Inferior parietal cortex (tissue), 1 donor: ENCODE results near the gene IGFALS.

Experiments used
- DNase-seq: peaks from one replicate; pipeline ENCODE4 v3.0.0-alpha.2; 2016; ENCODE audit errors: extremely low spot score

IGFALS gene

GRCh38 chr16:1793578-1794220 is at the start of gene IGFALS:
TSS of gene IGFALS (minus strand) at chr16:1793705. CDS start at chr16:1793652, 53 bp downstream.
- DNase-seq, result no peak

DNA sequence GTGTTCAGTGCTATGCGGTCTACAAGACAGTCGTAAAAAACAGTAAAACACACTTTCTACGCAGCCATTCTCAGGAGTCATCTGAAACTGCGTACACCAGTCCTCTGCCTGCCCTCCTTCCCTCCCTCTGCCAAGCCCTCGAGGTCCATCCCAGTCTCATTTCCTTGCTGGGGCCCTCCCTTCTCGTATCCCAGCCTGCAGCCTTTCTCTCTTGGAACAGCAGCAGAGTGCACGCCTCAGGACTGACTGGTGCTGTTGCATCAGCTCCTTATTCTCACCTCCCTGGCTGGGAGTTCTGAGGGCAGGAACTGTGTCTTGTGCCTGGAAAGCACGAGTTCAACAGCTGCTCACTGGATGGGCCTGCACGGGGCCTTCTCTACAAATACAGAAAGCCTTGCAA is 46.0 kb upstream of the IGFALS start:
- no peak for DNase-seq

DNA sequence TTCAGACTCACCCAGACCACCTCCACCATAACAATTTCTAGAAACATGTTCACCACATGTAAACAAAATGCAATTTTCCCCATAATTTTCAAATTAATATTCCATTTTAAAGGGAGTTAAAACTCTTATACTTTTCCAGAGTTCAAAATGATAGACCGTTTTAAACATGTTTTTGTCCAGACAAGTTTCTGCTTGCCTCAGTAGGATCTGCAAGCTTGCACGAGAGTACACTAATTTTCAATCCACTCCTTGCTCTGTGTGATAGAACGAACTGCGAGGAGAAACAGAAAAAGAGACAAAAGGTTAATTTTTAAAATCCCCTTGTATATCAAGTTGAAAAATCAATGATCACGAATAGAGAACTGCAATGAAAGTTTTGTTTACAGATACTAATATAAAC is 40.6 kb upstream of the IGFALS start:
- no peak for DNase-seq

GRCh38 chr16:1832838-1833454 is 39.4 kb upstream of the IGFALS start:
- peak; percentile 22 for DNase-seq

DNA sequence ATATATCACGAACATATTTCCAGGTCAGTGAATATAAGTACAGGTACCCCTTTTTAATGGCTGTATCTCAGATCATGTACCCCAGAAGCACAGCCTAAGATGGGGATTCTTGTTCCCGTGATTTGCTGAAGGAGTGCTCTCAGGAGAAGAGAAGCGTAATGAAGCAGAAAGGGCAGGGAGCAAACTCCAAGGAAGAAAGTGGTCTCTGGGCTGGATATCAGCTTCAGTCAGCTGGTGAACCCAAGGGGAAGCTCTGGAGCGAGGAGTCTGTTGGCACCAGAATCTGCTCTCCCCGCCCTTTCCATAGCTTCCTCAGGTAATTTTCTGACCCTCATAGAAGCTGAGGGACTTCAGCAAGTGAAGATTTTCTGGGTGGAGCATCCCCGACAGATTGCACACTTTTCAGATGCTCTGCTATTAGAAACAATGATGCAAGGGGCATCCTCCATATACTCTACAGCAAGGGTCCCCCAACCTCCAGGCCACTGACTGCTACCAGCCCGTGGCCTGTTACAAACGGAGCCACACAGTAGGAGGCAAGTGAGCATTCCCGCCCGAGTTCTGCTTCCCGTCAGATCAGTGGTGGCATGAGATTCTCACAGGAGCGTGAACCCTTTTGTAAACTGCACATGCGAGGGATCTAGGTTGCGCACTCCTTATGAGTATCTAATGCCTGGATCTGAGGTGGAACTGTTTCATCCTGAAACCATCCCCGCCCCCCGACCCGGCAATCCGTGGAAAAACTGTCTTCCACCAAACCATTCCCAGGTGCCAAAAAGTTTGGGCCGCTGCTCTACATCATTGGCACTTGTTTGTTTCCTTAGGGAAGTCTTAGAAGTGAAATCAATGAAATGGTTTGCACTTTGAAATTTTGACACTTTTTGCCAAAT is 37.9 kb upstream of the IGFALS start:
- no peak for DNase-seq

DNA sequence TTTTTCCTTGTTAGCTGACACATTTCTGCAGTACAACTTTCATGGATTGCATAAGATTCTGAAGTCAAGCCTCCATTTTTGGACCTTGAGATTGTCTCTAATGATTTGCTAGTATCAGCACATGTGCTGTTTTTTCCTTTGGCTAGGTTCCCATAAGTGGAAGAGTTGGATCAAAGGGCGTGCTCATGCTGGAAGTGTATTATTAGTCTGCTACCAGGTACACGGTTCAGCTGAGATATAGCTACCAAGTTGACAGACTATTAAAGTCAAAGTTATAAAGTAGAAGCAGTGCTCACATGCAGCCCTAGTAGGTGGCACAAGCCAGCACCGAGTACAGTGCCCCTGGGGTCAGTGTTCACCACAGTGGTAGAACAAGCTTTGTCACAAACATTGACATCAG is 36.7 kb upstream of the IGFALS start:
- DNase-seq, result no peak

DNA sequence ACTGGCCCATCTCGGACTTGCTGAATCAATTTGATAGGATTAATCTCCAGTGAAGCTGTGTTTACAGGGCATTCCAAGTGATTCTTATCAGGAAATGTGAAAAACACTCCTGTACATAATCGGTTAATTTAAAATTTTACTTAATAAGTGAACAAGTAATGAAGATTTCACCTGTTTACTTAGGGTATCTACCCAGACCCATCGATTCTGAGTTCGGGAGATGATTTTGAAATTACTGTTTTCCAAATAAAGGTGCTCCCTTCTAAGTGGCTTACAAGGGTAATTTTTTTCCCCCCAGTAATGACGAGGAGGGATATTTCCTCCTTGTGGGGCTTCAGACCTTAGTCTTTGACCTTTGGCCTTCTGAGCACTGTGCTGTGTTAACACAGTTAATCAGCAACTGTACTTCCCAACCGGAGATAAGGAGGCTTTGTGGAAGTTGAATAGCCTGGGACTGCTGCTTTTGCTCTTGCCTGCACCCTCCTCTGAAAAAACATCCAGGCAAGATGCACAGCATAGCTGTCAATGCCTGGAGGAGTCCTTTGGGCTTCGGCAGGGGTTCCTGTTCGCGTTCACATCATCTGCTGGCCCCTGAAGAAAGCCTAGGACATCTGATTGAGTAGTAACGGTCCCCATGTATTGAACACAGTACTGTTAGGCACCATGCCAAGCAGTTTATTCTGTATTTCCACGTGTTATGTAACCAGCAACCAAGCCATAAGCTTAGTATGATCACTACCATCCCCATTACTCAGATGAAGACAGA is 35.3 kb upstream of the IGFALS start:
- no peak for DNase-seq

DNA sequence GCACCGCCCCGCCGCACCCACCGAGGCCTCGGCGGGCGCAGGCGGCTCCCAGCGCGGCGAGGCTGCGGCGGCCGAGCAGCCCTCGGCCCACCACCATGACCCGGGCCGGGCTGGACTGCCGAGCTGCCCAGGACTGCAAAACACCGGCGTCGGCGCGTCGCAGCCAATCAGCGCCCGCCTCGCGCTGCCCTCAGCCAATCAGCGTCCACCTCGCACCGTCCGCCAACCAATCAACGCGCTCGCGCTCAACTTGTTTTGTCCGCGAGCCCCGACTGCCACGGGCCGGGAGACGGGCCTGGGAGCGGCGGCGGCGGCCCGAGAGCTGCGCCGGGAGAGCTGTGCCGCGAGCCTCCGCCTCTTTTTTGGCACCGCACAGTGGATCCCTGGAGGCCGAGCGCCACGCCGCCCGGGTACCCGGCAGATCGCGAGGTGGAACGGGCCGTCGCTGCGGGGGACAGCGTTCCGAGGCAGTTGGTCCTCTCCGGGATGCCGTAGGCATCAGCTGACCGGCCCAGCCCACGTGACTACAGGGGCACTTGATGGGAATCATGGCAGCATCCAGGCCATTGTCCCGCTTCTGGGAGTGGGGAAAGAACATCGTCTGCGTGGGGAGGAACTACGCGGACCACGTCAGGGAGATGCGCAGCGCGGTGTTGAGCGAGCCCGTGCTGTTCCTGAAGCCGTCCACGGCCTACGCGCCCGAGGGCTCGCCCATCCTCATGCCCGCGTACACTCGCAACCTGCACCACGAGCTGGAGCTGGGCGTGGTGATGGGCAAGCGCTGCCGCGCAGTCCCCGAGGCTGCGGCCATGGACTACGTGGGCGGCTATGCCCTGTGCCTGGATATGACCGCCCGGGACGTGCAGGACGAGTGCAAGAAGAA is 33.4 kb upstream of the IGFALS start, which contains the start of the genes FAHD1 and HAGH:
Gene FAHD1 (plus strand): TSS at position 516 of the 883 bp plus-strand sequence. CDS start 33 bp downstream, at position 549.
Gene HAGH (minus strand): TSS at position 135 of the 883 bp plus-strand sequence. CDS start 38 bp downstream, at position 97.
- DNase-seq, result peak; percentile 97

DNA sequence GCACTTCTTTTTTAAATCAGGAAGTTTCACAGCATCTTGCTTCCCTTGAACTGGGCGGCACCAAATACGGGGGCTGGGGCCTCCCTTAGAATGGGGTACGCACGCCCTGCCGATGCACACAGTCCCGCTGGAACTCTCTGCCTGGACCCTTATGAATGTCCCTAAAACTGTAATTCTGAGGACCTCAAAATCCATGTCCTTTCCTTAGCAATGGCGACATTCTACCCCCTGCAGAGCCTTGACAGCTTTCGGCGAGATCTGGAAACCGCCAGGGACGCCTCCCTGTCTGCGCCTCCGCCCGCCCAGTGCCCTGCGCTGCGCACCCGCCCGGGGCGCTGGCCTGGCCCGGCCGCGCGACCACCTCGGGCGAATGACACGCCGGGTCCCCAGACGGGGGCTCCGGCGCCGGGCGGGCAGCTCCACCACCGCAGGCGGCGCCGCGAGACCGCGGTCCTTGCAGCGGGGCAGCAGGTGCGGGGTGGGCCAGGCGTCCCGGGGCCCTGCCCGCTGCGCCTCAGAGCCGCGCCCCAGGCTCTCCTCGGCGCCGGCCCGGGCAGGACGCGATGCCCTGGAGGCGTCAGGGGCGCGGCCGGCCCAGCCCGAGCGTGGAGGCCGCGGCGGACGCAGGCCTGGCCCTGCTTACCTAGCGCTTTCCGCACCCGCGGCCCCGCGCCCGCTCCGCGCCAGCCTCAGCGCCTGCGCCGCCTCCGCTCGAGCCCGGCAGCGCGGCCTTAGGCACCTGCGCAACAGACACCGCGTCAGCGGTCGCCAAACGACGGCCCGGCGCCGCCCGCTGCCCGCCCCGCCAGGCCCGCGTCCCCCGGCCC is 32.6 kb upstream of the IGFALS start:
- peak; percentile 13 for DNase-seq

DNA sequence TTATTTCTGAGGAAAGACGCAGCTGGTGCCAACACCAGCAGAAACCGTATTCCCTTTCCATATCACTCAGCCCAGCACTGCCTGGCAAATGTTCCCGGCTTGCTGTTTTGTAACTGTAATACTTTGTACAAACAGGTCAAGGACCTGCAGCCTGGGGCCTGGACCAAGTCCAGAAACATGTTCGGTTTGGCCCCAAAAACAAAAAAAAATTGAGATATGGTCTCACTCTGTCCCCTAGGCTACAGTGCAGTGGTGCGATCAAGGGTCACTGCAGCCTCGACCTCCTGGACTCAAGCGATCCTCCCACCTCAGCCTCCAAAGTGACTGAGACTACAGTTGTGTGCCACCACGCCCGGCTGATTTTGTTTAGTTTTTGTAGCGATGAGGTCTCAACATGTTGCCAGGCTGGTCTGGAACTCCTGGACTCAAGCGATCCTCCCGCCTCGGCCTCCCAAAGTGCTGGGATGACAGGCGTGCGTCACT is 31.9 kb upstream of the IGFALS start:
- no peak for DNase-seq

GRCh38 chr16:1823821-1824220 is 30.3 kb upstream of the IGFALS start:
- peak; percentile 16 for DNase-seq

- no peak for DNase-seq
Observed at GRCh38 chr16:1822801-1823200, 29.3 kb upstream of the IGFALS start.

DNA sequence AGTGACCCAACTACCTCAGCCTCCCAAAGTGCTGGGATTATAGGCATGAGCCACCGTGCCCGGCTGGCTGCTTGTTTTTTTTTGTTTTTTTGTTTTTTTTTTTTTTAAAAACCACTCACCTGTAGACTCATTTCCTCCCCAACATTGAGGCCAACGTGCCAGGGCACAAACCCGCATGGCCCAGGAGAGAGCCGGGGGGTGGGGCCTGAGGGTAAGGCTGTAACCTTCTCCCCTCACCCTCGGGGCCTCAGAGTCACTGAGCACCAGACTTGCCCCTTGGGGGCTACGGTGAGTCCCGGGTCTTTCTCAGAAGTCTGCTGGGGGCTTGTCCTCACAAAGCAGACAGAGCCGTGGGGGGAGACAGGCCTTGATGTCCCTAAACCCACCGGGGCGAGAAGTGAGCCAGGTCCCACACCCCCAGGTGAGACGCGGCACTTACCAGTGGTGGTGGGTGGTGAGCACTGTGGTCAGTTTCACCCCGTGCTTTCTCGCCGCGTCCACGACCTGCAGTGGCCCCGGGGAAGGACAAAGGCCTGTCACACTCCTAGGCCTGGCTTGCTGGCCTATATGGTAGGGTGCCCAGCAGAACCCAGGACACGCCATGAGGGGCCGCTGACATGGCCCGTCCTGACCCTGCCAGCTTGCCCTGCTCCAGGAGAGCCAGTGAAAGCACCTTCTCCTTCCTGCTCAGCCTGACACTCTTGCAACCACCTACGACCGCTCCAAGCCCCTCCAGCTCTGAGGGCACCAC is 28.5 kb upstream of the IGFALS start:
- DNase-seq, result no peak

DNA sequence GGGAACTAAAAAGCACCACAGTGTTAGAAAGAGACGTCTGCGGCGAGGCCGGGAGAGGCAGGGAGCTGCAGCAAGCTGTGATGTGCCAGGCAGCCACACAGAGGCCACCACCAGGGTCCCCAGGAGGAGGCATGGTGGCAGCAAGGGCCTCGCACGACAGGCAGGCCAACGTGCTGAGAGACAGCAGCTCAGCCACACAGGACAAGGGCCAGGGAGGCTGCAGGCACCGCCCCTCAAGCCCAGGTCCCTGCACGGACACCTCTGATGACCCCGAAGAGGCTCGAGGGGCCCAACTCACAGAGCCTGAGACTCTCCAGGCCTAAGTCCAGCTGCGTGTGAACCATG is 27.4 kb upstream of the IGFALS start:
- no peak for DNase-seq

GRCh38 chr16:1820096-1820945 is 26.8 kb upstream of the IGFALS start:
- no peak for DNase-seq

GRCh38 chr16:1819611-1820010 is 26.1 kb upstream of the IGFALS start:
- DNase-seq, result no peak

GRCh38 chr16:1818873-1819525 is 25.5 kb upstream of the IGFALS start:
- DNase-seq, result no peak
